ENCODE data around the gene CCDC188. TPM values are rescaled to one million over a fixed set of nuclear protein-coding genes. Genes with fewer than 3 reads are reported as not detected.

CCDC188 gene
- total RNA-seq, 1 donor from 2014 or later: not detected

DNA sequence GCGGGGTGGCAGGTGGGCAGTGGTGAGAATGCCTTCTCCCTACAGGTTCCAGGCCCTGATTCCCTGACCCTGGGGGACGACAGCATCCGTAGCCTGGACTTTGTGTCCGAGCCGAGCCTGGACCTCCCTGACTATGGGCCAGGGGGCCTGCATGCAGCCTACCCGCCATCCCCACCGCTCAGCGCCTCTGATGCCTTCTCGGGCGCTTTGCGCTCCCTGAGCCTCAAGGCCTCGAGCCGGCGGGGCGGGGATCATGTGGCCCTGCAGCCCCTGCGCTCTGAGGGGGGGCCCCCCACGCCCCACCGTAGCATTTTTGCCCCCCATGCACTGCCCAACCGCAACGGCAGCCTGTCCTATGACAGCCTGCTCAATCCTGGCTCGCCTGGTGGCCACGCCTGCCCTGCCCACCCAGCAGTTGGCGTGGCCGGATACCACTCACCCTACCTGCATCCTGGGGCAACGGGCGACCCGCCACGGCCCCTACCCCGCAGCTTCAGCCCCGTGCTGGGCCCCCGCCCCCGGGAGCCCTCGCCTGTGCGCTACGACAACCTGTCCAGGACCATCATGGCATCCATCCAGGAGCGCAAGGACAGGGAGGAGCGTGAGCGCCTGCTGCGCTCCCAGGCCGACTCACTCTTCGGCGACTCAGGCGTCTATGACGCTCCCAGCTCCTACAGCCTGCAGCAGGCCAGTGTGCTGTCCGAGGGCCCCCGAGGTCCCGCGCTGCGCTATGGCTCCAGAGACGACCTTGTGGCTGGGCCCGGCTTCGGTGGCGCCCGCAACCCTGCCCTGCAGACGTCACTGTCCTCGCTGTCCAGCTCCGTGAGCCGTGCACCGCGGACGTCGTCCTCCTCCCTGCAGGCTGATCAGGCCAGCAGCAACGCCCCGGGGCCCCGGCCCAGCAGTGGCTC, 7.9 kb downstream of the CCDC188 start:
- Histone ChIP-seq H3K4me2 (ENCODE audit: low read length) (no peak overlapping the region), H3K4me1 (ENCODE audit: insufficient read depth, low read length) (peaks cover 21% of the 10 kb centered on the region), H3K36me3 (ENCODE audit: insufficient read depth, low read length) (no peaks in the 10 kb centered on the region), H3K9ac (ENCODE audit: low read length) (no peak overlapping the region), H3K27me3 (ENCODE audit: insufficient read depth, low read length) (no peaks in the 10 kb centered on the region), H3K79me2 (ENCODE audit: insufficient read depth, low read length) (peaks cover 30% of the 10 kb centered on the region), H2AFZ (ENCODE audit: low read depth, low read length) (no peak overlapping the region), H4K20me1 (ENCODE audit: insufficient read depth, low read length) (peaks cover 30% of the 10 kb centered on the region), H3K27ac (ENCODE audit: low read depth, low read length) (no peak overlapping the region), H3K4me3 (ENCODE audit: insufficient read depth, low read depth, low read length) (no peak overlapping the region), H3K9me3 (ENCODE audit: insufficient read depth, low read depth, low read length) (no peaks in the 10 kb centered on the region)
- DNase-seq (ENCODE audit: low read depth) (no peak), FAIRE-seq (no peak)
- H3K36me3 Mint-ChIP-seq (ENCODE audit: low read depth, unreplicated experiment): peaks cover 10% of the 10 kb centered on the region
- no peaks in the 10 kb centered on the region for H3K27me3 Mint-ChIP-seq (ENCODE audit: low read depth, unreplicated experiment)
- TF ChIP-seq, protein P1, sequence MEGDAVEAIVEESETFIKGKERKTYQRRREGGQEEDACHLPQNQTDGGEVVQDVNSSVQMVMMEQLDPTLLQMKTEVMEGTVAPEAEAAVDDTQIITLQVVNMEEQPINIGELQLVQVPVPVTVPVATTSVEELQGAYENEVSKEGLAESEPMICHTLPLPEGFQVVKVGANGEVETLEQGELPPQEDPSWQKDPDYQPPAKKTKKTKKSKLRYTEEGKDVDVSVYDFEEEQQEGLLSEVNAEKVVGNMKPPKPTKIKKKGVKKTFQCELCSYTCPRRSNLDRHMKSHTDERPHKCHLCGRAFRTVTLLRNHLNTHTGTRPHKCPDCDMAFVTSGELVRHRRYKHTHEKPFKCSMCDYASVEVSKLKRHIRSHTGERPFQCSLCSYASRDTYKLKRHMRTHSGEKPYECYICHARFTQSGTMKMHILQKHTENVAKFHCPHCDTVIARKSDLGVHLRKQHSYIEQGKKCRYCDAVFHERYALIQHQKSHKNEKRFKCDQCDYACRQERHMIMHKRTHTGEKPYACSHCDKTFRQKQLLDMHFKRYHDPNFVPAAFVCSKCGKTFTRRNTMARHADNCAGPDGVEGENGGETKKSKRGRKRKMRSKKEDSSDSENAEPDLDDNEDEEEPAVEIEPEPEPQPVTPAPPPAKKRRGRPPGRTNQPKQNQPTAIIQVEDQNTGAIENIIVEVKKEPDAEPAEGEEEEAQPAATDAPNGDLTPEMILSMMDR (IDR thresholded peaks at IDR 0.05; ENCODE audit: insufficient read depth, low read depth, low read length): no peak
- H3K4me1 Mint-ChIP-seq (ENCODE audit: low read depth, unreplicated experiment): peaks cover 17% of the 10 kb centered on the region
- H3K9me3 Mint-ChIP-seq (ENCODE audit: unreplicated experiment): no peaks in the 10 kb centered on the region
- no peak overlapping the region for H3K4me3 Mint-ChIP-seq (ENCODE audit: unreplicated experiment)
- H3K27ac Mint-ChIP-seq (ENCODE audit: unreplicated experiment): no peak overlapping the region

DNA sequence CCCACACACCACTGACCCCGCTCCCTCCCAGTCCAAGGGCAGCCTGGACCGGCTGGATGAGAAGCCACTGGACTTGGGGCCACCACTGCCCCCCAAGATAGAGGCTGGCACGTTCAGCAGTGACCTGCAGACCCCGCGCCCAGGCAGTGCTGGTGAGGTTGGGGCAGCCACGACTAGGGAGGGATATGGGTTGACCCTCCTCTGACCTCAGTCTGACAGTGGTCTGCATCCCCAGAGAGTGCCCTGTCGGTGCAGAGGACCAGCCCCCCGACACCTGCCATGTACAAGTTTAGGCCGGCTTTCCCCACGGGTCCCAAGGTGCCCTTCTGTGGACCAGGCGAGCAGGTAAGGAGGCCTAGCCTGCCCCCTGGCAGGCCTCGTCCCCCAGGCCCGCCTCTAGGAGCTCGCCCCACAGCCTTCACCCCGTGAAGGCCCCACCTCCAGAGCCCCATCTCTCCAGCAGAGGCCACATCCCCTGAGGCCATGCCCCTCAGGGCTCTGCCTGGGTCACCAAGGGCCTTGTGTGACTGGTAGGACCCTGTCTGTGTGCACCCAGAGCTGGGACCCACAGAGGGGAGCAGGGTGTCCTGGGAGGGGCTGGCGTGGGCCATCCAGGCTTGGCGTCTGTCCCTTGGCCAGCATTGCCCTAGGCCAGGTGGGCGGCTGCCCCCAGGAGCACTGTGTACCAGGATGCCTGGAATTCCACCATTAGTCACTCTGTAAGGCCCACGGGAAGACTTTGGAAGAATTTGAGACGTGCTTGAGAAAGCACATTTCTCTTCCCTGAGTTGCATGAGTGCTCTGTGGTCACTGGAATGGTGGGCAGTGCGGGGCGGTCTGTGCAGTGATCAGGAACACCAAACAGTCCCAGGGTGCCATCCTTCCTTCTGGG, 9.4 kb downstream of the CCDC188 start:
- Histone ChIP-seq H2AFZ (ENCODE audit: low read depth, low read length) (no peak overlapping the region), H3K27me3 (ENCODE audit: insufficient read depth, low read length) (no peaks in the 10 kb centered on the region), H3K9ac (ENCODE audit: low read length) (peak overlapping the region; percentile 53), H3K4me1 (ENCODE audit: insufficient read depth, low read length) (peaks cover 27% of the 10 kb centered on the region), H3K9me3 (ENCODE audit: insufficient read depth, low read depth, low read length) (no peaks in the 10 kb centered on the region), H3K79me2 (ENCODE audit: insufficient read depth, low read length) (peaks cover 46% of the 10 kb centered on the region), H3K4me3 (ENCODE audit: insufficient read depth, low read depth, low read length) (no peak overlapping the region), H3K27ac (ENCODE audit: low read depth, low read length) (peak overlapping the region; percentile 62), H3K36me3 (ENCODE audit: insufficient read depth, low read length) (no peaks in the 10 kb centered on the region), H4K20me1 (ENCODE audit: insufficient read depth, low read length) (peaks cover 42% of the 10 kb centered on the region), H3K4me2 (ENCODE audit: low read length) (peak overlapping the region; percentile 59)
- Mint-ChIP-seq H3K27ac (ENCODE audit: unreplicated experiment) (peak overlapping the region; percentile 12), H3K4me1 (ENCODE audit: low read depth, unreplicated experiment) (peaks cover 20% of the 10 kb centered on the region), H3K27me3 (ENCODE audit: low read depth, unreplicated experiment) (no peaks in the 10 kb centered on the region), H3K36me3 (ENCODE audit: low read depth, unreplicated experiment) (peaks cover 8% of the 10 kb centered on the region), H3K9me3 (ENCODE audit: unreplicated experiment) (no peaks in the 10 kb centered on the region), H3K4me3 (ENCODE audit: unreplicated experiment) (no peak overlapping the region)
- FAIRE-seq (no peak), DNase-seq (ENCODE audit: low read depth) (peak; percentile 81)
- TF ChIP-seq EZH2 (IDR thresholded peaks at IDR 0.05; ENCODE audit: insufficient read depth, low read length): no peak
- TF ChIP-seq, protein P1 (IDR thresholded peaks at IDR 0.05; ENCODE audit: insufficient read depth, low read depth, low read length): no peak
